Suppressor macrophage (primary cell): ENCODE results near the gene SNAPC2.

Source experiments
- DNase-seq, 4 experiments: peaks; one replicate each; pipeline ENCODE4 v3.0.0-alpha.2; 2020 to 2022

SNAPC2 gene

GRCh38 chr19:7921302-7921966, 1.3 kb downstream of the SNAPC2 start:
- DNase-seq, result no peak

- no peak for DNase-seq
Observed at GRCh38 chr19:7921967-7922835, 2.1 kb downstream of the SNAPC2 start.

- DNase-seq, result peak in 1 of 4 experiments; percentile 1
Observed at GRCh38 chr19:7922836-7923195, 2.7 kb downstream of the SNAPC2 start.

GRCh38 chr19:7923295-7924191, 3.4 kb downstream of the SNAPC2 start:
- peak in 1 of 4 experiments; percentile 2 for DNase-seq

GRCh38 chr19:7924241-7924640, 4.1 kb downstream of the SNAPC2 start:
- peak in 1 of 4 experiments; percentile 14 for DNase-seq

GRCh38 chr19:7924651-7925170, 4.6 kb downstream of the SNAPC2 start:
- DNase-seq, result peak in 1 of 4 experiments; percentile 1

GRCh38 chr19:7925171-7925851, 5.2 kb downstream of the SNAPC2 start:
- DNase-seq, result peak; percentile 65 to 81 (median 71)

GRCh38 chr19:7926021-7926726, 6.0 kb downstream of the SNAPC2 start, which contains the start of gene CTXN1:
Gene CTXN1, minus strand, starts transcription at chr19:7926135. Its CDS starts 597 bp downstream, at chr19:7925538.
- DNase-seq, result peak; percentile 46 to 82 (median 66)

- DNase-seq, result peak in 1 of 4 experiments; percentile 4
Observed at GRCh38 chr19:7926727-7927604, 6.8 kb downstream of the SNAPC2 start.

- peak in 1 of 4 experiments; percentile 1 for DNase-seq
Observed at GRCh38 chr19:7927605-7928333, 7.6 kb downstream of the SNAPC2 start.

- DNase-seq, result no peak
Observed at GRCh38 chr19:7928334-7928706, 8.2 kb downstream of the SNAPC2 start.

- DNase-seq, result peak; percentile 41 to 73 (median 56)
Observed at GRCh38 chr19:7928741-7929701, 8.9 kb downstream of the SNAPC2 start.

GRCh38 chr19:7930030-7930429, 9.9 kb downstream of the SNAPC2 start:
- DNase-seq, result peak in 3 of 4 experiments; percentile 31 to 44 (median 38)

- DNase-seq, result no peak
Observed at GRCh38 chr19:7930765-7931164, 10.6 kb downstream of the SNAPC2 start.

GRCh38 chr19:7931221-7932061, 11.3 kb downstream of the SNAPC2 start:
- peak in 1 of 4 experiments; percentile 1 for DNase-seq

GRCh38 chr19:7932276-7932929, 12.3 kb downstream of the SNAPC2 start:
- DNase-seq, result peak in 1 of 4 experiments; percentile 1

GRCh38 chr19:7932930-7933300, 12.8 kb downstream of the SNAPC2 start:
- peak in 1 of 4 experiments; percentile 1 for DNase-seq
